Measurements from ENCODE around the gene SEMA5A.
A peak's percentile ranks its signal among the peaks of the same experiment; 100 is the strongest.

The SEMA5A gene

GRCh38 chr5:9196403-9197227 is 349.3 kb downstream of the SEMA5A start:
- DNase-seq: no peak

GRCh38 chr5:9194509-9194908 is 351.4 kb downstream of the SEMA5A start:
- DNase-seq: no peak

- no peak for DNase-seq
Observed at GRCh38 chr5:9192266-9192665, 353.6 kb downstream of the SEMA5A start.

DNA sequence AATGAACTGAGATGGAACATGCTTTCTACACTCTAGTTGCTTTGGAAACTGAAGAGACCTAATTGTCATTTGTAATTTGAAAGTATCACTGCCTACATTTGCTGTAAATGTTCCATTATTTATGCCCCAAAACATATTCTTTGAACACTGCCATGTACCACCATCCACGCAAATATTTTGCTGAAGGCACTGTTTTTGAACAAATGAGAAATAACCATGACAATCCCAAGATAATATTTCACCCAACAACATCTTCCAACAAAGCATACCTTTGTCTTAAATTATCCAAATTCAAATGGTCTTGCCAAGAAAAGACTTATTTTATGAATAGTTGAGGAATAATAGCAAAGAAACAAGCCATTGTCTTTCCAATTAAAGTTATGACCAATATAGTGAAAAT is 356.2 kb downstream of the SEMA5A start:
- no peak for DNase-seq

DNA sequence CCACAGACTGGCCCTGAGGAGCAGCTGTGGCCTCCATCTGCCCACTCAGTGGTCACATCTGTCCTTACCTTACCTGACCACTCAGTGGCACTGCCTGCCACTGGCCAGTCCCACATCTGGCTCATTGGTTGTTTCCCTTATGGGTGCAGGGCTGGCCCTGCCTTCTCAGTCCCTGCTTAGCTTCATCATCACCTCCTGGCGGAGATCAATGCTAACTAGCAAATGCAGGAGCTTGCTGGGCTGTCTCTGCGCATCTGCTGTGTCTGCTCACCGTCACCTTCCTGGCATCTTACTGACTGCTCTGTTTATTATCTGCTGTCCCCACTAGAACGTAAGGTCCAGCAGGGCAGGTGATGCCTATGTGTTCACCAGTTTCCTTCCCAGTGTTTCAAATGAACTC is 356.9 kb downstream of the SEMA5A start:
- no peak for DNase-seq

DNA sequence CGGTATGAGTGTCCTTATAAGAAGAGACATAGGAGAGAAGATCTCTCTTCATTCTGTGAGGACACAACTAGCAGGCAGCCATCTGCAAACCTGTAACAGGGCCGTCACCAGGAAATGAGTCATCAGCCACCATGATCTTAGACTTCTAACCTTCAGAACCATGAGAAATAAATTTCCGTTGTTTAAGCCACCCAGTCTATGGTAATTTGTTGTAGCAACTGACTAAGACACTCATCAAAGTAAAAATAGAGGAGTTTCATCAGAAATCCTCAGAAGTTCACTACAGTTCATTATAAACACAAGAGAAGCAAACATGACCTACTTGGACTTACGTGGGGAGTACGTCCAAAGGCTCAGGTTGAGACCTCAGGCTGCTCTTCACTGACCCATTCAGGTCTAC is 357.7 kb downstream of the SEMA5A start:
- DNase-seq: no peak

DNA sequence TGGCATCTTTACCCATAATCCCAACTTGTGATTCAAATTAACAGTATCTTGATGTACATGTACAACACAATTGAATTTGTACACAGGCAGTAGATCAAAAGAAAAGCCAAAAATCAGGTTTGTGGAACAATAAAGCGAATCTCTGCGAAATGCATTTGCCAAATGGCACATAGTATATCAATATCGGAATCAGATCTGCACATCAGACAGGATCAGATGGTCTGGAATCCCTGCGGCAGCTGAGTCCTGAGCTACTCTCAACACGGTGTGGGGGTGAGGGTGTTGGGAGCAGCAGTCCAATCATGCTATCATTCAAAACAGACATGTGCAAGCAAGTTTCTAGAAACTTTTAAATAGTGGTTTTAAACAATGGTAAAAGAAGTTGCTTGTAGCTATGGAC is 358.3 kb downstream of the SEMA5A start:
- DNase-seq: no peak

DNA sequence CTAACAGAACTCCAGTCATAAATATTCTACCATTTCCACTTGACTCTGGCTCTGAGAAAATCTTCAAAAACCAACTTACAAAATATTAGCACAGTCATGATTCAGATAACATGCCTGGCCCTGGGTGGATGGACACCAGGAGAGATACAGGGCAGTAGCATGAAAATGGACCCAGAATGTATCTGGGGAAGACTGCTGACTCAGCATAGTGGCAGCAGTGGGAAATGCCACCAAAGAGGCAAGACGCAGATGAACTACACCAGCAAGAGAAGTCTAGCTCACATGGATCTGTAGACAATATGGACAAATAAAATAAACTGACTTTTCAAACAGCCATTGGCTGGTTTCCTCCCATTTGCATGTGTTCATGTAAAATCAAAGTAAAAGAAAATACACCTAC is 359.8 kb downstream of the SEMA5A start:
- DNase-seq: no peak

- DNase-seq: no peak
Observed at GRCh38 chr5:9183992-9184391, 361.9 kb downstream of the SEMA5A start.

DNA sequence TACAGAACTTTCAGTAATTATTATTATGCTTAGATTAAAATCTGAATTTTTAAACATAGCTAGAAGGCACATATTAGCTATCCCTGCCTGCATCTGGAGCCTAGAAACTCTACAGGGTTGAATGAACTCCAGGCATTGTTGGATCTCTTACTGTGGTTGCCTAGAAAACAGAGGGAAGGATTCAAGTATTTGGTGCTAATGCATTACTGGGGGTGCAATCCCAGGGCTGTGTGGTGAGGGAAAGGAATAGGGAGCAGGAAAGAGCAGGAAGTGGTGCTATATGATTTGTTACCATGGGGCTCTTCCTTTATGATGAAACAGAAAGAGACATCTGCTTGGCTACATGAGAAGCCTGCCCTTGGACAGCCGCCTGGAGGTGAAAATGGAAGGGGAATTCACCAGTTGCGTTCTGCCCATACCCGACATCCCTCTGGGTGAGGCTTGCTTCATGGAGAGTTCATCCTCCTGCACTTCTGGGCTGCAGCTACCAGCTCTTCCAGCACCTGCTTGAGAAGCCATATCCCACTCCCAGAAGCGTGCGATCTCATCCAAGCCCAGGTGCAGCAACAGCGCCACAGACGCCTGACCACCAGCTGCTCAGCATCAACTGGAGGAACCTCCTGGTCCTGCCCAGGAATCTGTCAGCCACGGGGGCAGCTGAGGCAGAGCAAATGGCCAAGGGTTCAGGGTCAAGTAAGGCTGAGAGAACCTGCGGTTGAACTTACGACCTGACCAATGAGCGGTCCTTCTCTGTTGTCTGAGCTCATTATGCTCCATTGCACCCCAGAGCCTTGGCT is 362.8 kb downstream of the SEMA5A start:
- no peak for DNase-seq

GRCh38 chr5:9176641-9177040 is 369.2 kb downstream of the SEMA5A start:
- no peak for DNase-seq

DNA sequence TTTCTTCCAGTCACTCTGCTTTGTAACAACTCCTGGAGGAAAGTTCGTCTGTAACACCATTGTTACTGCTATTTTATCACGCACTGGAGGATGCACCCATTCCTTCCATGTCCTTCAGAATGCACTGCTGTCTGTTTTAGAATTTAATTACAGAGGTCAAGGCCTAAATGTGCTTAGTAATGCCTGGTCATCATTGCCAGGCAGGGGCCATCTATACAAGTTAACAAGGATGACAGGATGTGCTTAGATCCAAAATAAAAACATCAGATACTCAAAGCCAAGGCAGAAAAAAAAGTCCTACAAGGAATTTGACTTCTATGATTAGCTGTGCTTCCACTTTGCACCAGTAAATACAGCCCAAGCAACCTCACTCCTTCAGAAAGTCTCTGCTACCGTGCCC is 371.4 kb downstream of the SEMA5A start:
- DNase-seq: no peak

DNA sequence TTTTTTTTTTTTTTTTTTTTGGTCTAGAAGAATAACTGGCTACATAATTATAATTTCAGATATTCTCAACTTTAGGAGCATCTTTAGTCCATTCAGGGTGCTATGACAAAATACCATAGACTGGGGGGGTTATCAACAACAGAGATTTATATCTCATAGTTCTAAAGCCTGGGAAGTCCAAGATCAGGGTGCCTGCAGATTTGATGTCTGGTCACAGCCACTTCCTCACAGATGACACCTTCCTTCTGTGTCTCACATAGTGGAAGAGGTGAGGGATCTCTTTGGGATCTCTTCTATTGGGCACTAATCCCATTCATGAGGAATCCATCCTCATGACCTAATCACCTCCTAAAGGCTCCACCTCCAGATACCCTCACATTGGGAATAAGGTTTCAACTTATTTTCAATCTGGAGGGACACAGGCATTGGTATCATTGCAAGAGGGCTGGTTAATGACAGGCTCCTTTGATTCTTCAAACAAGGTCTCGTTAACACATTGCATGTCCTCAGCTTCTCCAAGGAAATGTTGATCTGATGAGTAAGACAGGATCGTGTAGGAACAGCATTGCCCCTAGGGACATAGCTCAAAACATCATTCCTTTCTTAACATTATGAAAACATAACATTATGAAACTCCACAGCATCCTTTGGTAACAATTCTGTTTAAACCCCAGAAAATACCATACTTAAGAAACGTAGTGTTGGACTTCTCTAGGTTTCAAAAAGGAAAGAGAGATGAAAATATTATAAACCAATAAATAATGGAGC is 372.4 kb downstream of the SEMA5A start:
- DNase-seq: no peak

GRCh38 chr5:9170026-9170425 is 375.8 kb downstream of the SEMA5A start:
- no peak for DNase-seq

DNA sequence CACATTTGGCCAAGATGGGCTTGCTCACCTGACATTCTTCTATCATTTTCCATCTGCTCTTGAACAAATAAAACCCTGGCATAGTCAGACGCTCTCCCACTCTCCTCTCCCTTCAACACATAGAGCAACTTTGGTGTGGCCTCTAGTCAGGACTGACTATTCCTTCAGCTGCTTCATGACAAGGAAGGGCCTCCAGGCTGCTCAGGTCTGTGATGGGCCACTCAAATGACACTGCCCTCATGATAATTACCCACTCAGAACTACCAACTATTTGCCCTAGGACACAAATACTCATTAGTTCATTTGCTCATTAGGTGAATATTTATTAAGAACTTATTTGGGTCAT is 376.3 kb downstream of the SEMA5A start:
- DNase-seq: no peak

DNA sequence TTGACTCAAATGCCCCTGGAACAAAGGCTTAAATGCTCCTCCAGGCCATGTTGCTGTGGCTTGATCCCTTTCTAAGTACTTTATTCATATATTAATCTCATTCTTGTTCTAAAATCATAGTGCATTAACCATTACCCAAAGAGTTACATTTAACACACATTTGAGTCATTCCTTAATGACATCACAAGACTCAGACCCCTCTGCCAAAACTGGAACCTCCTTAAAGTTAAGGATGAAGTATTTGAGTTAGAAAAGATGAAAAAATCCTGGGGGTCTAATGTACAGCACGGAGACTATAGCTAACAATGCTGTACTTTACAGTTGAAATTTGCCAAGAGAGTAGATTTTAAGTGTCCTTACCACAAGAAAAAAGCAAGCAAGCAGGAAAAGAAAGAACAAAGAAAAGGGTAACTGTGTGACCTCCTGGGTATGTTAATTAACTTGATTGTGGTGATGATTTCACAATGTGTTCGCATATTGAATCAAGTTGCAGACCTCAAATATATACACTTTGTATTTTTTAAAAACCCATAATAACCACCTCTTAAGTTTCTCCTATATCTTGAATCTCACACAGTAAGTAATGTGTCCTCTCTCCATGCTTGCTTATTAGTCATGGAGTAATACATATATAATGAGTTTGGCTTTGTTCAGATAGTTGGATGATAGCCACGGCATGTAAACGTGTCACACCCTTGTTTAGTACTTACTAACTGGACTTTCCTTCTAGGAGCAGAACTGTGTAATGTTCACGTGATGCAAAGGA is 376.9 kb downstream of the SEMA5A start:
- DNase-seq: no peak

DNA sequence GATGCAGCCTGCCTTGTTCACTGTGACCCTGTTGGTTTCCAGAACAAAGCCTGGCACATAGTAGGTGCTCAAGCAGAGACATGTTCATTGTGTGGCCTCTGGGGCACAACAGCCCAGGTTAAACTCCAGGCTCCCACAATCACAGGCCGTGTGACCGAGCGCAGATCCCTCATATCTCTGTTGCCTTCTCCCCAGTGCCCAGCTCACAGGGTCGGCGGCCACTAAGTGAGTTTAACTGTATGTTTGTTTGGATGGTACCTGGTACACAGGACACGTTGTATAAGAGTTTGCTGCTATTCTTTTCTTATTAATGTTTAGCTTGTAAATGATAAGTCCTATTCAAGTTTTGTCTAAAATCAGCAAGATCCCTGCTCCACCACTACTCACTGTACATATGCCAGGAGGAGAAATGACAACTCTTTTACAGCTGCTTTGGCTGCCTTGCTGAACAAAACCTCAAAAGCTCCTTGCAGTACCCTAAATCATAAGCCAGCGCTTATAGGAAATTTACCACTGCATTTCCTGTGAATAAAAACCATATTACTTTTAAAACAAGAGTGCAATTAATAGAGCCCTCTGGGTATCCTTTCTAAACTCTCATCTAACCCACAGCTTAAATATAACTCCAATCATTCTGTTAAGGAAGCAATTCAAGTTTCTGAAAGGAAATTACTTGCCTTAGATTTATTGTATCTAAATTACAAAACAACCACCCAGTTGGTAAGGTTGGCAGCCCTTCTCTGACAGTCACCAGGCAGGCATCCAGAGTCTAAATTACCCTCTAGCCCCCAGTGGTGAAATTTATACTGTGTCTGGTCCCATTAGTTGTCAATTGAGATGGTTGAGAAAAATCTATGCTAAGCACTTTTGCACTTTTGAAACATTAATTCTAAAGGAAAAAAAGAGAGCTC is 379.4 kb downstream of the SEMA5A start:
- DNase-seq: no peak

GRCh38 chr5:9165546-9165945 is 380.3 kb downstream of the SEMA5A start:
- DNase-seq: no peak

GRCh38 chr5:9160747-9161146 is 385.1 kb downstream of the SEMA5A start:
- no peak for DNase-seq

- DNase-seq: no peak
Observed at GRCh38 chr5:9157811-9158210, 388.1 kb downstream of the SEMA5A start.

DNA sequence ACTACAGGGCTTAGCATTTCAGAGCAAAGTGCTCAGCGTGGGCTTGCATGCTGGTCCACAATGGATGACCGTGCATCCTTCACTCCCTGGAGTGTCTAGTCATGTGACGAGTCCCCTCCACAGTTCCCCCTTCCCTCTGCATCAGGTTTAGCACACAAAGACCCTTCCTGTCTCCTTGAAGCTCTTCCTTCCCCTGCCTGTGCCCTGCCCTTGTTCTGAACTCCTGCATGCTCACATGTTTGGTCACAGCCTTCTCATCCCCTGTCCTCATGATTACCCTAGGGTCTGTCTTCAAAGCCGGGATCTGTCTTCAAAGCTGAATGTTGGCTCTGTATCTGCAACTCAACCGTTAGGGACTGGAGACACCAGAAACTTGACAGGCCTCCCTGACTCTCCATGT is 388.9 kb downstream of the SEMA5A start:
- no peak for DNase-seq

DNA sequence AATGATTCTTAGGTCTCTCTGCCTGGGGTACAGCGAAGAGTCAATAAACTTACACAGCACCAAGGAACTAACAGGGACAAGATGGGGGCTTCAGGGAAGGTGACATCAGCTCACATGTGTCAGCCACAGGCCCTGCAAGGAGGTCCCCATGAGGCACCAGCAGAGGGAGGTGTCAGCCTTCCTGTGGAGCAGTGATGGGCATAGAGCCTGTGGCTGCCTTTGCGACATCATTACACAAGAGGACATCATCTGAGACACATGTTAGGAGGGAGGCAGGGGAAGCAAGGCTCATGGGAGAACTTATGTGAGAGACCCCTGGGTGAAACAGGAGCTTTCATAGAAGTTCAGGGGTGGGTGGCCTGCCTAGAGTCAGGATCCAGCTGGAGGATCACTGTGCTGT is 389.6 kb downstream of the SEMA5A start:
- DNase-seq: peak; percentile 30
